Activated CD4-positive, alpha-beta memory T cell treated with anti-CD3 and anti-CD28 coated beads for 36 hours (primary cell): ENCODE data around the gene CDYL. TPM values are rescaled to one million over a fixed set of nuclear protein-coding genes. Genes with fewer than 3 reads are reported as not detected.

Experiments
- CTCF ChIA-PET: fragments of 350-600 bp; sonication (Branson Sonifier 250); formaldehyde crosslinking; loops from one replicate; lab custom pipeline; 2021; ENCODE audit warnings: antibody characterized with exemption, inconsistent platforms; lab: Charles Lee
- POLR2A ChIA-PET: fragments of 350-600 bp; sonication (Branson Sonifier 250); formaldehyde crosslinking; loops from one replicate; lab custom pipeline; 2021; ENCODE audit warnings: antibody characterized with exemption; lab: Charles Lee
- DNase-seq: peaks from one replicate; pipeline ENCODE4 v3.0.0-alpha.2; 2020
- H3K27ac Mint-ChIP-seq: one replicate; pipeline ENCODE4 v1.8.0; 2021; ENCODE audit warnings: mixed read lengths
- H3K27me3 Mint-ChIP-seq: one replicate; pipeline ENCODE4 v1.8.0; 2021; ENCODE audit warnings: mixed read lengths
- H3K36me3 Mint-ChIP-seq: one replicate; pipeline ENCODE4 v1.8.0; 2021; ENCODE audit warnings: mixed read lengths
- H3K4me1 Mint-ChIP-seq: one replicate; pipeline ENCODE4 v1.8.0; 2021; ENCODE audit warnings: low read depth, mixed read lengths
- H3K4me3 Mint-ChIP-seq: one replicate; pipeline ENCODE4 v1.8.0; 2021; ENCODE audit warnings: mild to moderate bottlenecking, mixed read lengths
- H3K9me3 Mint-ChIP-seq: one replicate; pipeline ENCODE4 v1.8.0; 2021; ENCODE audit warnings: mixed read lengths
- intact Hi-C: fragments of 100-400 bp; cut with micrococcal nuclease; formaldehyde crosslinking; loops from one replicate; pipeline ENCODE4 v1.15.1; 2023
- total RNA-seq, 2 experiments: library from RNA; stranded (reverse); gene quantifications; one replicate each; pipeline ENCODE4 v1.2.3, GENCODE V29; 2021

CDYL gene
- total RNA-seq, 2 experiments from 2014 or later: 22.4 to 24.4 TPM

DNA sequence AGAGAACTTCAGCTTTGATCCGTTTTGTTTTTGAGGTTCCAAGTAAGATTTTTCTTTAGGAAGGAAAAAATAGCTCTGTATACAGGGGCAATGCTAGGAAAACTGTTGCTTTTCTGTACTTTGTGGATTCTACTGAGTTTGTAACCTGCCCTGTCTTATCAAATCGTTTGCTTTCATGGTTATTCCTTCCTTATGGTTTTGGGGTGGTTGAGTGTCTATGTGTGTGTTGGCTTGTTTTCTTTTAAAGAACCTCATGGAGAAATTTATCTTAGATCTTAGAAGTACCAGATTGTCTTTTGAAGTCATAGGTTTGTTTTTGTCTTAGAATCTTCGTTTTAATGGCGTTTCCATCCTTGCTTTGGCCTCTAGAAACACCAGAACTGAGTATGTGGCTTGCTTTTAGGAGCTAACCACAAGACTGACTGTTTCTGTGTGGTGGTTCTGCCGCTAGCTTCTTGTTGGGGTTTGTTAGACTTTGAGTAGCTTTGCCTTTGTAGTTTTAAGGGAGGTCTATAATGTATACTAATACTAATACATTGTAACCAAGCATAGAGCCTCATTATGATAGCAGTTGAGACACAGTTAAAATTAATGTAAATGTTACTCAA, 140.9 kb downstream of the CDYL start:
- H3K27me3 Mint-ChIP-seq: no peaks in the 10 kb centered on the region
- H3K36me3 Mint-ChIP-seq: no peaks in the 10 kb centered on the region
- no peaks in the 10 kb centered on the region for H3K9me3 Mint-ChIP-seq
- DNase-seq: no peak
- H3K4me3 Mint-ChIP-seq: no peak overlapping the region
- intact Hi-C loops: no loop called here
- POLR2A ChIA-PET: interaction anchor here (0.8 kb wide), 1 partner anchor 24 kb away, joined by 3 read pairs; no protein-coding TSS in a partner anchor
- CTCF ChIA-PET: no interaction called here
- H3K4me1 Mint-ChIP-seq: peaks cover 40% of the 10 kb centered on the region
- H3K27ac Mint-ChIP-seq: no peak overlapping the region

DNA sequence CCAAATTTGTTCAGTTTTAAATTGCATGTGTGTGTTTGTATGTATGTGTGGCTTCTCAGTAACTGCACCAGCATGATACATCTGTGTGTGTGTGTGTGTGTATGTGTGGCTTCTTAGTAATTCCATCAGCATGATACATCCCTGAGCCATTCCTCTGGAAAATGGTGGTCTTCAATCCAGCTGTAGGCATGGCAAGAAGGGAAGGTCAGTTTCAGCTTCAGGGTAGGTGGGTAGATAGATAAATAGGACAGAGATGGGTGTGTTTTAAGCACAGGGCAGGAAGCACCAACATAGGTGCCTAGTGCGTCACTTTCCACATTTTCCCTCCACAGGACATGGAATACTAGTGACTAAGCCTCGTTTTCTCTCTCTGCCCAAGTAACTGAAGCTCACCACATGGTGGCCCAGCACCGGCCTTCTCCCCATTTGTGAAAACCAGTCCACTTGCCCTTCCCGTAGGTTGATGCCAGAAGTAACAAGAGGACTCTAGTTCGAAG, 144.8 kb downstream of the CDYL start:
- ChIA-PET CTCF (no interaction called here), POLR2A (no interaction called here)
- DNase-seq: no peak
- no peaks in the 10 kb centered on the region for H3K9me3 Mint-ChIP-seq
- H3K4me1 Mint-ChIP-seq: peaks cover 27% of the 10 kb centered on the region
- H3K36me3 Mint-ChIP-seq: peaks cover 3% of the 10 kb centered on the region
- intact Hi-C loops: no loop called here
- H3K27ac Mint-ChIP-seq: no peak overlapping the region
- H3K4me3 Mint-ChIP-seq: no peak overlapping the region
- H3K27me3 Mint-ChIP-seq: no peaks in the 10 kb centered on the region

DNA sequence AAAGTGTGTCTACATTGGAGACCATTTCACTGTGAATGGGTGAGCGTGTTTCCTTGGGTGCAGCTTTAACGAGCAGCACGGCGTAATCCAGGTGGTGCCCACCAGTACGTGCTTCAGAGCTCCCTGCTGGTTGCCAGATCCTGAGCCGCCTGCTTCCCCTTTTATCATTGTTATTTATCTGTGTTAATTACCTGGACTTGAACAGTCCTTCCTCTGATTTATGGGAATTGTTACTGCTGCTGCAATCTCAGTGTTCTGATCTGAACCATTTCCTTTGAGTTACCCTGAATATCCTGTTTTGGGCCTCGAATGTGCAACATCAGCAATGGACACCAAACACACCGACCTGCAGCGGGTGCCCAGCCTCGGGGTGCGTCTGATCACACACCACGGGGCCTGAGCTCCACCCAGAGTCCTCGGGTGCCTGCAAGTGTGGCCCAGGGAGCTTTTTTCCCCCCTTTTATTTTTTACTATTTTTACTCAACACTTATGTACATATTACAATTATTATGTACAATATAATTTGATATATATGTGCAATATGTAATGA, 146.4 kb downstream of the CDYL start:
- Mint-ChIP-seq H3K27ac (no peak overlapping the region), H3K4me1 (peaks cover 11% of the 10 kb centered on the region), H3K36me3 (peaks cover 3% of the 10 kb centered on the region), H3K9me3 (no peaks in the 10 kb centered on the region), H3K27me3 (no peaks in the 10 kb centered on the region), H3K4me3 (no peak overlapping the region)
- POLR2A ChIA-PET: interaction anchor here (0.6 kb wide), 1 partner anchor 358 kb away, joined by 3 read pairs; no protein-coding TSS in a partner anchor
- CTCF ChIA-PET: no interaction called here
- intact Hi-C loops: no loop called here
- no peak for DNase-seq

DNA sequence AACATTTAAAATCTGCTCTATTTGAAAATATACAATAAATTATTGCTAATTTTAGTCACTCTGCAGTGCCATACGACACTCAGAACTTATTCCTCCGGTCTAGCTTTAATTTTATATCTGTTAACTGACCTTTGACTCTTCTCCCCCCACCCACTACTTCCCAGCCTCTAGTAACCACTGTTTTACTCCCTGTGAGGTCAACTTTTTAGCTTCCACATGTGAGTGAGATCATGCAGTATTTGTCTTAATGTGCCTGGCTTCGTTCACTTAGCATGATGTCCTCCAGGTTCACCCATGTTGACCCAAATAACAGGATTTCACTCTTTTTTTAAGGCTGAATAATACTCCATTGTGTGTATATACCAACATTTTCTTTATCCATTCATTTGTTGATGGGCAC, 146.9 kb downstream of the CDYL start:
- H3K4me3 Mint-ChIP-seq: no peak overlapping the region
- H3K9me3 Mint-ChIP-seq: no peaks in the 10 kb centered on the region
- intact Hi-C loops: no loop called here
- peaks cover 3% of the 10 kb centered on the region for H3K36me3 Mint-ChIP-seq
- ChIA-PET POLR2A (no interaction called here), CTCF (no interaction called here)
- H3K27me3 Mint-ChIP-seq: no peaks in the 10 kb centered on the region
- no peak for DNase-seq
- no peak overlapping the region for H3K27ac Mint-ChIP-seq
- H3K4me1 Mint-ChIP-seq: peaks cover 11% of the 10 kb centered on the region

DNA sequence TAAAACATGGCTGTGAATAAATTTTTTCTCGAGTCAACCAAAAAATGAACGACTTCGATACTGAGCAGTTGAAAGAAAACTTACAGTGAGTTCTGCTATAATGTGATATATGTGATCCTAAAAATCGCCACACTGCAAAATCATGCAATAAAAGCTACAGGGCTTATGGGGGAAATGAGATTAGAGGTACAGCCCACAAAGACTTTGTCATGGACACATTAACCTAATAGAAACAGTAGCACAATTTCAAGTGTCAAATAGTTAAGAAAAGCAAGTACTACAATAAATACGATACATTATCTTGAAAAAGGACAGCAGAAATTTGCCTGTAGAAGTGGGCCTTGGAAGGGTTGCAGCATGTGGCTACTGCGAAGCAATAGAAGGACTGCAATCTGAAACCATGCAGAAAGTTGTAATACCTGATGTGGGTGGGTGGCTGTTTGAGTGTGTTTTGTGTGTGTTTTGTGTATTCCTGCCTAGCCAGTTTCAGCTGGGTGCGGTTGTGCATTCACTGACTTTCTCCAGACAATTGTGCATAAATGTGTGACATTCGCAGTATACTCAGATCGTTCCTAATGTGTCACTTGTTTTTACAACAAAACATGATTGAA, 148.6 kb downstream of the CDYL start:
- no peaks in the 10 kb centered on the region for H3K27me3 Mint-ChIP-seq
- H3K9me3 Mint-ChIP-seq: no peaks in the 10 kb centered on the region
- no peak for DNase-seq
- peaks cover 23% of the 10 kb centered on the region for H3K4me1 Mint-ChIP-seq
- CTCF ChIA-PET: no interaction called here
- no peak overlapping the region for H3K27ac Mint-ChIP-seq
- no peak overlapping the region for H3K4me3 Mint-ChIP-seq
- H3K36me3 Mint-ChIP-seq: peaks cover 5% of the 10 kb centered on the region
- intact Hi-C loops: no loop called here
- POLR2A ChIA-PET: no interaction called here

DNA sequence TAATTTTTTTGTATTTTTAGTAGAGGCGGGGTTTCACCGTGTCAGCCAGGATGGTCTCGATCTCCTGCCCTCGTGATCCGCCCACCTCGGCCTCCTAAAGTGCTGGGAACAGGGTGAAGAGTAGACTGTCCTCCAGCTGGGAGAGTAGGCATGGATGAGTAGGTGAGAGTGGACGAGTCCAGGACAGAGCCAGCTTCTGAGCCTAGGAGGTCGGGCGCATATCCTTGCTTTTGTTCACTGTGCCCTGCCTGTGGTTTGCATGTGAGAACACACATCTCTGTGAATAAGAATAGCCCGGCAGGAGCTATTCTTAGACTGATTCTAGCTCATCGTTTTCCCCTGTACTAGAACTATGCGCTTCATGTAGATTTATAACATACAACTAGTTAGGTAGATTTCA, 149.4 kb downstream of the CDYL start:
- Mint-ChIP-seq H3K27ac (no peak overlapping the region), H3K36me3 (peaks cover 5% of the 10 kb centered on the region), H3K4me1 (peaks cover 23% of the 10 kb centered on the region), H3K4me3 (no peak overlapping the region), H3K9me3 (no peaks in the 10 kb centered on the region), H3K27me3 (no peaks in the 10 kb centered on the region)
- ChIA-PET CTCF (interaction anchor here (0.6 kb wide), 1 partner anchor 178 kb away, joined by 3 read pairs; no protein-coding TSS in a partner anchor), POLR2A (no interaction called here)
- DNase-seq: no peak
- intact Hi-C loops: no loop called here

DNA sequence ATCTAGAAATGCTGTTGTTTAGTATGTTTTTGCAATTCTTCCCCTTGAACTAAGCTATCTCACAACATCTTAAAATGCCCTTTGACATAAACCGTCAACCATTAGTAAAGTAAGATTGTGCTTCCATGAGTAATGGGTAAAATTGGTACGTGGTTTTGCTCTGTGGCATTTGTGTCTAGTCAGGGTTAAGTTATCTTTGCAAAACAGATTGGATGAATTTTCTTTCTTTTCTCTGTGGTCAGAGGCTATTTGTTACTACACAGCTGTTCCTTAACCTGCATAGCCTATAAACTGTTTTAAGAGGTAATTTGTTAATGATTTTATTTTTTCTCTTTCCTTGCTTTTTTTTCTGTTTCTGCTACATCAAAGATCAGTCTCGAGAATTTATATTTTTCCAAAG, 152.2 kb downstream of the CDYL start:
- ChIA-PET CTCF (interaction anchor here (1.2 kb wide), 1 partner anchor 201 kb away, joined by 3 read pairs; no protein-coding TSS in a partner anchor), POLR2A (interaction anchor here (1.4 kb wide), 1 partner anchor 14 kb away, joined by 5 read pairs; no protein-coding TSS in a partner anchor)
- DNase-seq: no peak
- no peak overlapping the region for H3K4me3 Mint-ChIP-seq
- H3K36me3 Mint-ChIP-seq: peaks cover 5% of the 10 kb centered on the region
- no peaks in the 10 kb centered on the region for H3K9me3 Mint-ChIP-seq
- no peaks in the 10 kb centered on the region for H3K27me3 Mint-ChIP-seq
- intact Hi-C loops: no loop called here
- peaks cover 27% of the 10 kb centered on the region for H3K4me1 Mint-ChIP-seq
- H3K27ac Mint-ChIP-seq: no peak overlapping the region

DNA sequence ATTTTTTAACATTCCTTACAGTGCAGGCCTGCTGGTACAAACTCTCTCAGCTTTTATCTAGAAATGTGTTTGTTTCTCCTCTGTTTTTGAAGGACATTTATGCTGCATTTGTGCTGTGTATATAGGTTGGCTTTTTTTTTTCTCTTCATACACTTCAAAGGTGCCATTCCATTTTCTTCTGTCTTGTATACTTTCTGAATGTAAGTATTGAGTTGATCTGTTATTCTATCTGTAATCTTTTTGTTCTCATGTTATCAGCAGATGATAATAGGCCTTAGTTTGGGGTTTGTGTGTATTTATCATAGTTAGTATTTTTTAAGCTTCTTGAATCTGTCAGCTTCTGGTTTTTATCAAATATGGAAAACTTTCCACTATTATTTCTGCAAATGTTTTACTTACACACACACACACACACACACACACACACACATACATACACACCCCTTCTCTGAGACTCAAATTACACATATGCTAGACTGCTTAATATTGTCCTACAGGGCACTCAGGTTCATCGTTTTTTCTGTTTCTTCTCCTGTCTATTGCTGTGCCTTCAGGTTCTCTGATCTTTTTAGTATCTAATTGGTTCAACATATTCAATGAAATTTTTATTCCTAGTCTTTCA, 153.0 kb downstream of the CDYL start:
- Mint-ChIP-seq H3K4me1 (peaks cover 25% of the 10 kb centered on the region), H3K9me3 (no peaks in the 10 kb centered on the region), H3K27me3 (no peaks in the 10 kb centered on the region), H3K27ac (no peak overlapping the region), H3K36me3 (peaks cover 3% of the 10 kb centered on the region), H3K4me3 (no peak overlapping the region)
- ChIA-PET POLR2A (no interaction called here), CTCF (no interaction called here)
- intact Hi-C loops: no loop called here
- DNase-seq: no peak

DNA sequence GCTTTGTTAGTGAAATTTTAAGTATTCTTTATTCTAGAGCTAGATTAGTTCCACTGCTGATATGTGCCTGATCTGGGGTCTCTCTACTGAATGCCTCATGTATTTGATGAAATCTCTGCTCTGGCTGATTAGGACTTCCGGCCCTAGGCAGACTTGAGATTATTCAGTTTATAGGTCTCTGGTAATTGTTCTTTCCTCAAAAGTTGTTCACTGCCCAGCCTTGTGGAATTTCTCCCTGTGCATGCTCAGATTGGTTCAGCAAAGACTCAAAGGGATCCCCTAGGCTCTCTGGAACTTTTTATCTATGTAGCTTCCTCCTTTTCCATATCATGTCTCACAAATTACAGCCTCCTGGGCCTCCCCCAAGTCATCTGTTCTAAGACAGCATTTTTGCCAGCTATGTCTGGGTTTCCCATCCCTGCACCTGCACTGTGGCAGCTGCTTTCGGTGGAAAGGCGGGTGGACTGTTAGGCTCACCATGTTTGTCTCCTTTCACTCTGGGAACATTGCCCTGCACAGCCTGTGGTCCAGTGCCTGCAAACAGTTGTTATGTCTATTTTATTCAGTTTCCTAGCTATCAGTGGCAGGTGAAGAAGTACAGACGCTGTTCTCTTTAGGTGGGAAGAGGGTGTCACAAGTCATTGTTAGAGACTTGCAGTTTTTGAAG, 154.0 kb downstream of the CDYL start:
- Mint-ChIP-seq H3K9me3 (no peaks in the 10 kb centered on the region), H3K4me1 (peaks cover 32% of the 10 kb centered on the region), H3K27ac (no peak overlapping the region), H3K4me3 (no peak overlapping the region), H3K36me3 (peaks cover 3% of the 10 kb centered on the region), H3K27me3 (no peaks in the 10 kb centered on the region)
- CTCF ChIA-PET: interaction anchor here (1.0 kb wide), 1 partner anchor 73 kb away, joined by 3 read pairs; no protein-coding TSS in a partner anchor
- DNase-seq: no peak
- POLR2A ChIA-PET: no interaction called here
- intact Hi-C loops: no loop called here

DNA sequence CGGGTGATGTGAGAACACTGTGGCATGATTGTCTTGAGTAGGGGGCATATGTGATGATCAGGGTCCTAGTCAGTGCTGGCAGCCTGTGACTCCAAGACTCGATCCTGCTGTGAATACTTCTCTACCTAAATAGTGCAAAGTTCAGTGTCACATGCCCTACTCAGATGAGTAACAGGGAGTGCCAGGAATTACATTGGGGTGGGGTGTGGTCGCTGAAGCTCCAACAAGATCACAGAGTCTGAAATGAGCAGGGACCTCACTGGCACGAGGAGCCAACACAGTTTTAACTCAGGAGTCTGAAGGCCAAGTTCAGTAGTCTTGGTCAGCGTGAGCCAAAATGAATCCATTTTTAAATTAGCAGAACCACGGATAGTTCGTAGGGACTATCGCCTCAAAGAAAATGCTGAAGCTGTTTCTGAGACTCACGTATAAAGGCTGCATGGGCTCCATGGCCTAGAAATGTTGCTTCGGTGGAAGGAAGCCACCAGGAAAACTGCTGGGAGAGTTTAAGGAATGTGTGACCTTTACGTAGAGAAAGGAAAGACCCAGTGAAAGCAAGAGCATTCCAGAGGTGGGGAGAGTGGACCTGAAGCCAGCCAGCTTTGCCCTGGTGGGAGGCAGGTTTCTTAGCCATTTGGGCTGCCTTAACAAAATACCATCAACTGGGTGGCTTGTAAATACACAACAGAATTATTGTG, 155.5 kb downstream of the CDYL start:
- no peak for DNase-seq
- no peak overlapping the region for H3K27ac Mint-ChIP-seq
- intact Hi-C loops: no loop called here
- peaks cover 6% of the 10 kb centered on the region for H3K36me3 Mint-ChIP-seq
- H3K27me3 Mint-ChIP-seq: no peaks in the 10 kb centered on the region
- H3K9me3 Mint-ChIP-seq: no peaks in the 10 kb centered on the region
- peaks cover 44% of the 10 kb centered on the region for H3K4me1 Mint-ChIP-seq
- no peak overlapping the region for H3K4me3 Mint-ChIP-seq
- ChIA-PET CTCF (no interaction called here), POLR2A (no interaction called here)

DNA sequence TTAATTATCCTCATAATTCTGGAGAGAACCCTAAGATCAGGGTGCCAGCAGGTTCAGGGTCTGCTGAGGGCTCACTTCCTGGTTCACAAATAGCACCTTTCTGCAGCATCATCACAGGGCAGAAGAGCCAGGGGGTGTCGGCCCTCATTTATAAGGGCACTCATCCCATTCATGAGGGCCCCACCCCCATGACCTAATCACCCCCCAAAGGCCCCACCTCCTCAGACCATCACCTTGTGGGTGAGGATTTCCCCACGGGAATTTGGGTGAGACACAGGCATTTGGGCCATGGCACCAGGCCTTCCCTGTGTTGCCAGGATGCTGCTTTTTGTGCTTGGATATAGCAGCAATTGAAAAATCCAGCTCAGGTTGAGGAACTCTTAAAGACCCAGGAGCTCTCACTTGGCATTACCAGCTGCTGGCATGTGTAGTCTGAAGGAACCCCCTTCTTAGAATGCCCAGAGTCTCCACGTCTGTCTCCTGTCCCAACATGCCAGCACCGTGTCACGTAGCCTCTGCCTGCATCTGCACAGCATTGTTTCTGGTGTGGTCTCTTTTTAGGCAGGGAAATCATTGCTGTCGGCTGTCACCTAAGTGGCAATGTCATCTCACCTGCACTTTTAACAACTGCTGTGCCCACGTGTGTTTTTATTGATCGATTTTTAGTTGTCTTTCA, 156.2 kb downstream of the CDYL start:
- H3K27ac Mint-ChIP-seq: no peak overlapping the region
- peaks cover 44% of the 10 kb centered on the region for H3K4me1 Mint-ChIP-seq
- intact Hi-C loops: no loop called here
- no peaks in the 10 kb centered on the region for H3K27me3 Mint-ChIP-seq
- no peak for DNase-seq
- ChIA-PET POLR2A (interaction anchor here (0.8 kb wide), 1 partner anchor 10 kb away, joined by 3 read pairs; no protein-coding TSS in a partner anchor), CTCF (no interaction called here)
- no peaks in the 10 kb centered on the region for H3K9me3 Mint-ChIP-seq
- H3K36me3 Mint-ChIP-seq: peaks cover 8% of the 10 kb centered on the region
- H3K4me3 Mint-ChIP-seq: no peak overlapping the region
